Gastrocnemius medialis (tissue), 4 donors: Measurements from ENCODE around the gene SSC4D. TPM values are rescaled to one million over a fixed set of nuclear protein-coding genes. Genes with fewer than 3 reads are reported as not detected.
A peak's percentile ranks its signal among the peaks of the same experiment; 100 is the strongest.

ENCODE experiments used
- ATAC-seq, 2 donors: fragments of 150-250 bp; one replicate each; pipeline ENCODE4 v1.9.1; 2016
- DNase-seq, 2 donors: peaks; one replicate each; pipeline ENCODE4 v3.0.0-alpha.2; 2019
- H3K27ac ChIP-seq, 4 donors: fragments of 200-600 bp; sonication (generic); 1 replicate in 1 of 4; 2 replicates in 3 of 4; pipeline ENCODE4 v1.5.1; 2016 to 2018; ENCODE audit warnings: mild to moderate bottlenecking in 2 of 4, moderate library complexity in 1 of 4
- H3K27me3 ChIP-seq, 3 donors: fragments of 200-600 bp; sonication (generic) in 2 of 3; 1 replicate in 1 of 3; 2 replicates in 2 of 3; pipeline versions ENCODE4 v1.5.1 to v1.6.0; 2016 to 2019; ENCODE audit warnings: mild to moderate bottlenecking in 1 of 3, moderate library complexity in 1 of 3
- H3K36me3 ChIP-seq, 2 donors: fragments of 200-600 bp; sonication (generic) in 1 of 2; one replicate each; pipeline ENCODE4 v1.5.1; 2017 to 2018
- H3K4me1 ChIP-seq, 2 donors: fragments of 200-600 bp; sonication (generic) in 1 of 2; one replicate each; pipeline ENCODE4 v1.5.1; 2016 to 2017; ENCODE audit warnings: mild to moderate bottlenecking in 2 of 2
- H3K4me3 ChIP-seq, 4 donors: fragments of 200-600 bp; sonication (generic) in 3 of 4; 1 replicate in 1 of 4; 2 replicates in 3 of 4; pipeline ENCODE4 v1.5.1; 2016 to 2019; ENCODE audit warnings: mild to moderate bottlenecking in 2 of 4
- H3K9me3 ChIP-seq, 3 donors: fragments of 200-600 bp; sonication (generic) in 2 of 3; 1 replicate in 1 of 3; 2 replicates in 2 of 3; pipeline ENCODE4 v1.5.1; 2016 to 2019
- POLR2A ChIP-seq, 2 donors: fragments of 450-650 bp; IDR thresholded peaks; one replicate each; pipeline ENCODE4 v1.6.1; 2017; ENCODE audit warnings: antibody characterized with exemption in 2 of 2, mild to moderate bottlenecking in 2 of 2, moderate library complexity in 2 of 2
- in situ Hi-C, 4 donors: fragments of 200-750 bp; cut with MboI; loops; one replicate each; pipeline versions ENCODE4 v1.15.0 to v1.8.0; 2017; ENCODE audit warnings: low sequenced_read_pairs in 4 of 4
- intact Hi-C: fragments of 100-400 bp; cut with DNase I; formaldehyde crosslinking; loops from one replicate; pipeline ENCODE4 v1.15.1; 2023; ENCODE audit warnings: low total_unique reads
- total RNA-seq, 4 donors: library from RNA; depleted of rRNA; stranded (reverse); fragments of >200 nt; gene quantifications; one replicate each; pipeline versions ENCODE4 v1.1.0 to v1.2.3, GENCODE V29; 2016
- TF ChIP-seq, protein P1 (sequence below), 5 experiments: fragments of 450-650 bp in 3 of 5; fragments of 200-600 bp in 2 of 5; sonication (generic) in 2 of 5; IDR thresholded peaks in 4 of 5; conservative IDR thresholded peaks in 1 of 5; 1 replicate in 4 of 5; 2 replicates in 1 of 5; pipeline ENCODE4 v1.5.1; 2016 to 2019; ENCODE audit warnings: antibody characterized with exemption in 5 of 5, mild to moderate bottlenecking in 3 of 5, moderate library complexity in 3 of 5

Gene SSC4D
- total RNA-seq, 4 donors from 2014 or later: 0.20 to 0.68 (median 0.25) TPM; not detected in 1

DNA sequence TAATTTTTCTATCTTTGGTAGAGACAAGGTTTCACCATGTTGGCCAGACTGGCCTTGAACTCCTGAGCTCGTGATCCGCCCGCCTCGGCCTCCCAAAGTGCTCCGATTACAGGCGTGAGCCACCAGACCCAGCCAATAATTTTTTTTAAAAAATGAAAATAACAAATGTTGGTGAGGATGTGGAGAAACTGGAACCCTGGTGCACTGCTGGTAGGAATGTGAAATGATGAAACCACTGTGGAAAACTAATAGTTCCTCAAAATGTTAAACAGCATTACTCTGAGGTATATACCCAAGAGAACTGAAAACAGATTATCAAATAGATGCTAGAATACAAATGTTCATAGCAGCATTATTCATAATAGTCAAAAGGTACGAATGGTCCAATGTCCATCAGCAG lies 27.7 kb downstream of the SSC4D start:
- TF ChIP-seq, protein P1, sequence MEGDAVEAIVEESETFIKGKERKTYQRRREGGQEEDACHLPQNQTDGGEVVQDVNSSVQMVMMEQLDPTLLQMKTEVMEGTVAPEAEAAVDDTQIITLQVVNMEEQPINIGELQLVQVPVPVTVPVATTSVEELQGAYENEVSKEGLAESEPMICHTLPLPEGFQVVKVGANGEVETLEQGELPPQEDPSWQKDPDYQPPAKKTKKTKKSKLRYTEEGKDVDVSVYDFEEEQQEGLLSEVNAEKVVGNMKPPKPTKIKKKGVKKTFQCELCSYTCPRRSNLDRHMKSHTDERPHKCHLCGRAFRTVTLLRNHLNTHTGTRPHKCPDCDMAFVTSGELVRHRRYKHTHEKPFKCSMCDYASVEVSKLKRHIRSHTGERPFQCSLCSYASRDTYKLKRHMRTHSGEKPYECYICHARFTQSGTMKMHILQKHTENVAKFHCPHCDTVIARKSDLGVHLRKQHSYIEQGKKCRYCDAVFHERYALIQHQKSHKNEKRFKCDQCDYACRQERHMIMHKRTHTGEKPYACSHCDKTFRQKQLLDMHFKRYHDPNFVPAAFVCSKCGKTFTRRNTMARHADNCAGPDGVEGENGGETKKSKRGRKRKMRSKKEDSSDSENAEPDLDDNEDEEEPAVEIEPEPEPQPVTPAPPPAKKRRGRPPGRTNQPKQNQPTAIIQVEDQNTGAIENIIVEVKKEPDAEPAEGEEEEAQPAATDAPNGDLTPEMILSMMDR (IDR thresholded peaks at IDR 0.05 in 4 of 5, conservative IDR thresholded peaks at IDR 0.05 in 1 of 5): no peak
- no peak for TF ChIP-seq POLR2A (IDR thresholded peaks at IDR 0.05)
- DNase-seq (no peak), ATAC-seq (no peak)
- no peaks in the 10 kb centered on the region for H3K36me3 ChIP-seq
- no peak overlapping the region for H3K4me3 ChIP-seq
- no peaks in the 10 kb centered on the region for H3K27me3 ChIP-seq
- H3K27ac ChIP-seq: peak overlapping the region in 2 of 4 donors; percentile 86 to 93
- in situ Hi-C loops (no loop called here), intact Hi-C loops (no loop called here)
- H3K9me3 ChIP-seq: no peaks in the 10 kb centered on the region
- H3K4me1 ChIP-seq: peaks cover 11 to 19% of the 10 kb centered on the region in 2 donors

DNA sequence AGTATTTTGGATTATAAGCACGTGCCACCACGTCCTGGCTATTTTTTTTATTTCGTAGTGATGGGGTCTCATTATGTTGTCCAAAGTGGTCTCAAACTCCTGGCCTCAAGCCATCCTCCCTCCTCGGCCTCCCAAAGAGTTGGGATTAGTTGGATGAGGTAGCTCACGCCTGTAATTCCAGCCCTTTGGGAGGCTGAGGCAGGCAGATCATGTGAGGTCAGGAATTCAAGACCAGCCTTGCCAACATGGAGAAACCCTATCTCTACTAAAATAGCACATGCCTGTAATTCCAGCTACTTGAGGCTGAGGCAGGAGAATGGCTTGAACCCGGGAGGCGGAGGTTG lies 28.9 kb downstream of the SSC4D start:
- TF ChIP-seq, protein P1 (IDR thresholded peaks at IDR 0.05 in 4 of 5, conservative IDR thresholded peaks at IDR 0.05 in 1 of 5): no peak
- TF ChIP-seq POLR2A (IDR thresholded peaks at IDR 0.05): no peak
- Histone ChIP-seq H3K27ac (peak overlapping the region; percentile 86 to 96 (median 90)), H3K36me3 (no peaks in the 10 kb centered on the region), H3K27me3 (no peaks in the 10 kb centered on the region), H3K9me3 (no peaks in the 10 kb centered on the region), H3K4me3 (peak overlapping the region; percentile 20 to 59 (median 48)), H3K4me1 (peaks cover 11 to 19% of the 10 kb centered on the region in 2 donors)
- intact Hi-C loops: no loop called here
- ATAC-seq: no peak
- in situ Hi-C loops: no loop called here
- peak in 1 of 2 donors; percentile 48 for DNase-seq

DNA sequence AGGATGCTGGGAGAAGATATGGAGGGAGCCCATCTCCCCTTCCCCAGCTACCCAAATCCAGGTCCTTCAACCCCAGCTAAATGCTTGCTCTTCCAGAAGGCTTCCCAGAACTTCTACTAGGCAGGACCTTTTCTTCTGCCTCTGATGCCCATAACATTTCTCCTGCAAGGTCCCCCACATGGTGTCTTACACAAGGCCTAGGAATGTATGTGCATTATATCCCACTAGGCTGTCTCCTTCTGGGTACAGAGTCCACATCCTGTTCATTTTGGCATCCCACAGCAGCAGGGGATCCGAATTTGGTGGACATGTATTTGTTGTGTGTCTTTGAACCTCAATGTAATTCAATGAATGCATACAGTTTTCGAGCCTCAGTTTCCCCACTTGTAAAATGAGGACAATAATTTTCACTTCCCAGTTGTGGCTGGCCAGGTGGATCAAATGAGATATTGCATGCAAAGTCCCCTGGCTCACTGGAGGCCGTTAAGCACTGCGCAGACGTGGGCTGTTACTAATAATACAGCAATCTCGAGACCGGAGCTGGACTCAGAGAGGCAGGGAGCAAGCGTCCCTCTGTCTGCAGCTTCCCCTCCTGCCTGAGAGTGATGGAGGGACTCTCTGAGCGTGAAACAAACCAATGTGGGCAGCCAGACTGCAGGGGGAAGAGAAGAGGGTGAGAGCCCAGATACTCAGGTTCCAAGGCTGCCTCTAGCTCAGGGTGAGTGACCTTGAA lies 32.1 kb downstream of the SSC4D start:
- no peaks in the 10 kb centered on the region for H3K27me3 ChIP-seq
- DNase-seq (no peak), ATAC-seq (no peak)
- no peak overlapping the region for H3K4me3 ChIP-seq
- H3K27ac ChIP-seq: peak overlapping the region in 2 of 4 donors; percentile 33 to 93
- intact Hi-C loops (no loop called here), in situ Hi-C loops (no loop called here)
- TF ChIP-seq, protein P1 (IDR thresholded peaks at IDR 0.05 in 4 of 5, conservative IDR thresholded peaks at IDR 0.05 in 1 of 5): no peak
- no peak for TF ChIP-seq POLR2A (IDR thresholded peaks at IDR 0.05)
- H3K4me1 ChIP-seq: peaks cover 11 to 22% of the 10 kb centered on the region in 2 donors
- H3K9me3 ChIP-seq: no peaks in the 10 kb centered on the region
- H3K36me3 ChIP-seq: no peaks in the 10 kb centered on the region

DNA sequence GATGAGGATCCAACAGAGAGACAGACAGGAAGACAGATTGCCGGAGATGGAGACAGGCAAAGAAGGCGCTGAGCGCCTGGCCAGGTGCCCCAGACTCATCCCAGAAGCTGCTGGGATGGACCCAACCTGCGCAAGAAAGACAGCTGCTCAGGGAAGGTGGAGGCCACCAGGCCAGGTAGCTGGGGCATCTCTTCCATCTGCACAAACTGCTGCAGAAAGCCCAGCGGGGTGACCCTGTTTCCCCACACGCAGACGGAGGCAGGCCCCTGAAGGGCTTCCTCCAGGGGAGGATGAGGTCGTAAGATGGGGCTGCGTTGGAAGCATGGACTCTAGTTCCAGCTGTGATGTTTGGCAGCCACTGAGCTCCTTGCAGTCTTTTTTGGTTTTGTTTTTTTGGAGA lies 34.2 kb downstream of the SSC4D start:
- intact Hi-C loops (no loop called here), in situ Hi-C loops (no loop called here)
- no peaks in the 10 kb centered on the region for H3K36me3 ChIP-seq
- ATAC-seq (no peak), DNase-seq (no peak)
- H3K27ac ChIP-seq: no peak overlapping the region
- no peaks in the 10 kb centered on the region for H3K27me3 ChIP-seq
- H3K4me3 ChIP-seq: no peak overlapping the region
- TF ChIP-seq, protein P1 (IDR thresholded peaks at IDR 0.05 in 4 of 5, conservative IDR thresholded peaks at IDR 0.05 in 1 of 5): no peak
- no peak for TF ChIP-seq POLR2A (IDR thresholded peaks at IDR 0.05)
- H3K9me3 ChIP-seq: no peaks in the 10 kb centered on the region
- H3K4me1 ChIP-seq: peaks cover 8 to 16% of the 10 kb centered on the region in 2 donors
